Measurements from ENCODE around the gene ASPSCR1. TPM values are rescaled to one million over a fixed set of nuclear protein-coding genes. Genes with fewer than 3 reads are reported as not detected.

The ASPSCR1 gene
- total and polyA plus RNA-seq, 2 of the 13 experiments (the other 11 are each of a cell fraction or from before 2014, with no cell fraction given) = 274 to 314 TPM

DNA sequence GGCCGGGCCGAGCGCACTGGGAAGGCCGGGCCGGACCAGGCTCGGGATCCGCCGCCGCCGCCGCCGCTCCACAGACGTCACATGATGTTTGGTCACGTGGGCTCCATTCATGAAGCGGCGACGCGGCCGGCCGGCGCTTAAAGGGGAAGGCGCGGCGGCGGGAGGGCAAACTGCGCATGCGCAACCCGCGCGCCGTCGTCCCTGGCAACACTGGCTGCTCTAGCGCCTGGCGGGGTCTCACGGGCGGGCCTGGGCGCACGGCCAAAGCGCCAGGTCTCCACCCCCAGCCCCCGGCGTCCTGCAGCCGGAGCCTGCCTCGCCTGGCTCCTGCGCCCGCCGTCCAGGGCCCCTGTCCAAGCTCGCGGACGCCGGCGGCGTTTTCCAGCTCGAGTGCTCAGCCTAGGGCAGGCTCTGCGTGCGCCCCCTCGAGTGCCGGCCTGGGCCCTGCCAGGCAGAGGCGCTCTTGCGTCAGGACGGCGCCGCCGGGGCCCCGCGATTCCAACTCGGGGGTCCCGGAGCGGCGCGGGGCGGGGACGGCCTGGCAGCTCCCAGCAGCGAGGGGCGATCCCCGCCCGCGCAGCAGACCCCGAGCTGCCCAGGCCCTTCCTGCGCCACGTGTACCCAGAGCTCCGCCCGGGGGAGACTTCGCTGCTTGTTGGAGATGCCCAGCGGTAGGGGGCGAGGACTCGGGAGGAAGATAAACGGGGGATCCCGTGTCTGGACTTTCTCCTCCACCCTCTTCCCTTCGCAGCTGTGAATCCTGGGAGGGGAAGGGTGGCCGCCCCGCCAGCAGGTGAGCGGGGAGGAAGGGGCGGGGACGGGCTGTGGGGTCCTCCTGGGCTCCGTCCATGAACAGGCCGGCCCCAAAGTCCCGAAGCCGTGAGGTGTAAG is 49.5 kb upstream of the ASPSCR1 start, which contains the start of gene MAFG (continued):
- TF ChIP-seq ZNF142 (CRISPR knock-in tag; IDR thresholded peaks at IDR 0.05) (peak; percentile 86), ZNF563 (CRISPR knock-in tag; IDR thresholded peaks at IDR 0.05) (0 out of 2 replicates have a peak, but pooled peaks have one; percentile 25), ZNF775 (CRISPR knock-in tag; IDR thresholded peaks at IDR 0.05; ENCODE audit: borderline replicate concordance) (no peak), MAFG (CRISPR knock-in tag; IDR thresholded peaks at IDR 0.05) (no peak), FOXC1 (CRISPR knock-in tag; IDR thresholded peaks at IDR 0.05; ENCODE audit: borderline replicate concordance) (no peak; the same call in 1 of the 2 replicates), TCF7 (IDR thresholded peaks at IDR 0.05; ENCODE audit: low read depth) (no peak), CREB3 (CRISPR knock-in tag; IDR thresholded peaks at IDR 0.05) (peak; percentile 93; the same call in 1 of the 2 replicates), ZBTB21 (CRISPR knock-in tag; IDR thresholded peaks at IDR 0.05) (no peak; the same call in 1 of the 2 replicates), ZNF343 (CRISPR knock-in tag; IDR thresholded peaks at IDR 0.05) (peak; percentile 47; the same call in 1 of the 2 replicates), MNT (IDR thresholded peaks at IDR 0.05) (peak; percentile 56), ZNF660 (CRISPR knock-in tag; IDR thresholded peaks at IDR 0.05; ENCODE audit: borderline replicate concordance, low read depth) (no peak), ZNF205 (CRISPR knock-in tag; IDR thresholded peaks at IDR 0.05) (no peak), ZNF891 (CRISPR knock-in tag; IDR thresholded peaks at IDR 0.05) (no peak; the same call in 1 of the 2 replicates)
- TF ChIP-seq, protein P1, sequence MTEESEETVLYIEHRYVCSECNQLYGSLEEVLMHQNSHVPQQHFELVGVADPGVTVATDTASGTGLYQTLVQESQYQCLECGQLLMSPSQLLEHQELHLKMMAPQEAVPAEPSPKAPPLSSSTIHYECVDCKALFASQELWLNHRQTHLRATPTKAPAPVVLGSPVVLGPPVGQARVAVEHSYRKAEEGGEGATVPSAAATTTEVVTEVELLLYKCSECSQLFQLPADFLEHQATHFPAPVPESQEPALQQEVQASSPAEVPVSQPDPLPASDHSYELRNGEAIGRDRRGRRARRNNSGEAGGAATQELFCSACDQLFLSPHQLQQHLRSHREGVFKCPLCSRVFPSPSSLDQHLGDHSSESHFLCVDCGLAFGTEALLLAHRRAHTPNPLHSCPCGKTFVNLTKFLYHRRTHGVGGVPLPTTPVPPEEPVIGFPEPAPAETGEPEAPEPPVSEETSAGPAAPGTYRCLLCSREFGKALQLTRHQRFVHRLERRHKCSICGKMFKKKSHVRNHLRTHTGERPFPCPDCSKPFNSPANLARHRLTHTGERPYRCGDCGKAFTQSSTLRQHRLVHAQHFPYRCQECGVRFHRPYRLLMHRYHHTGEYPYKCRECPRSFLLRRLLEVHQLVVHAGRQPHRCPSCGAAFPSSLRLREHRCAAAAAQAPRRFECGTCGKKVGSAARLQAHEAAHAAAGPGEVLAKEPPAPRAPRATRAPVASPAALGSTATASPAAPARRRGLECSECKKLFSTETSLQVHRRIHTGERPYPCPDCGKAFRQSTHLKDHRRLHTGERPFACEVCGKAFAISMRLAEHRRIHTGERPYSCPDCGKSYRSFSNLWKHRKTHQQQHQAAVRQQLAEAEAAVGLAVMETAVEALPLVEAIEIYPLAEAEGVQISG (CRISPR knock-in tag; IDR thresholded peaks at IDR 0.05) = peak; percentile 68
- TF ChIP-seq, protein P2, sequence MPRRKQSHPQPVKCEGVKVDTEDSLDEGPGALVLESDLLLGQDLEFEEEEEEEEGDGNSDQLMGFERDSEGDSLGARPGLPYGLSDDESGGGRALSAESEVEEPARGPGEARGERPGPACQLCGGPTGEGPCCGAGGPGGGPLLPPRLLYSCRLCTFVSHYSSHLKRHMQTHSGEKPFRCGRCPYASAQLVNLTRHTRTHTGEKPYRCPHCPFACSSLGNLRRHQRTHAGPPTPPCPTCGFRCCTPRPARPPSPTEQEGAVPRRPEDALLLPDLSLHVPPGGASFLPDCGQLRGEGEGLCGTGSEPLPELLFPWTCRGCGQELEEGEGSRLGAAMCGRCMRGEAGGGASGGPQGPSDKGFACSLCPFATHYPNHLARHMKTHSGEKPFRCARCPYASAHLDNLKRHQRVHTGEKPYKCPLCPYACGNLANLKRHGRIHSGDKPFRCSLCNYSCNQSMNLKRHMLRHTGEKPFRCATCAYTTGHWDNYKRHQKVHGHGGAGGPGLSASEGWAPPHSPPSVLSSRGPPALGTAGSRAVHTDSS (CRISPR knock-in tag; conservative IDR thresholded peaks at IDR 0.05) = no peak
